Breast epithelium (tissue), 4 donors: ENCODE data around the gene ATP8B3. TPM values are rescaled to one million over a fixed set of nuclear protein-coding genes. Genes with fewer than 3 reads are reported as not detected.
"Not testable (repeated sequence)": the region's sequence is repeated elsewhere in the genome, so short reads cannot be mapped to it uniquely, and the experiment has no call there.

Source experiments
- DNase-seq, 2 donors: peaks; one replicate each; pipeline ENCODE4 v3.0.0-alpha.2; 2019; ENCODE audit warnings: low spot score in 2 of 2
- H3K27ac ChIP-seq, 2 donors: fragments of 200-600 bp; sonication (generic) in 1 of 2; one replicate each; pipeline ENCODE4 v1.5.1; 2016 to 2019; ENCODE audit warnings: mild to moderate bottlenecking in 1 of 2
- H3K27me3 ChIP-seq, 2 donors: fragments of 200-600 bp; sonication (generic) in 1 of 2; one replicate each; pipeline versions ENCODE4 v1.5.1 to v1.6.0; 2017 to 2019; ENCODE audit warnings: control low read depth in 1 of 2, mild to moderate bottlenecking in 1 of 2
- H3K36me3 ChIP-seq: fragments of 200-600 bp; one replicate; pipeline ENCODE4 v1.5.1; 2019
- H3K4me1 ChIP-seq, 2 donors: fragments of 200-600 bp; sonication (generic); one replicate each; pipeline ENCODE4 v1.5.1; 2016 to 2019; ENCODE audit warnings: control low read depth in 1 of 2
- H3K4me3 ChIP-seq, 3 donors: fragments of 200-600 bp; sonication (generic); 1 replicate in 2 of 3; 2 replicates in 1 of 3; pipeline ENCODE4 v1.5.1; 2016 to 2019; ENCODE audit warnings: mild to moderate bottlenecking in 3 of 3, moderate library complexity in 2 of 3
- H3K9me3 ChIP-seq, 2 donors: fragments of 200-600 bp; sonication (generic) in 1 of 2; one replicate each; pipeline ENCODE4 v1.5.1; 2016 to 2019; ENCODE audit warnings: control low read depth in 1 of 2
- CTCF ChIP-seq, 3 donors: fragments of 450-650 bp; IDR thresholded peaks; one replicate each; pipeline ENCODE4 v1.5.1; 2016 to 2017; ENCODE audit warnings: antibody characterized with exemption in 3 of 3, mild to moderate bottlenecking in 3 of 3, moderate library complexity in 3 of 3
- POLR2A ChIP-seq: fragments of 450-650 bp; IDR thresholded peaks from one replicate; pipeline ENCODE4 v1.6.1; 2016; ENCODE audit warnings: antibody characterized with exemption, mild to moderate bottlenecking, moderate library complexity
- POLR2AphosphoS5 ChIP-seq, 3 donors: sonication (generic); formaldehyde crosslinking; IDR thresholded peaks; one replicate each; pipeline ENCODE4 v1.6.1; 2017; ENCODE audit warnings: antibody characterized with exemption in 3 of 3
- intact Hi-C: fragments of 100-400 bp; cut with DNase I; formaldehyde crosslinking; loops from one replicate; pipeline ENCODE4 v1.15.1; 2023; ENCODE audit warnings: low total_unique reads
- total RNA-seq, 3 donors: library from RNA; depleted of rRNA; stranded (reverse); fragments of >200 nt; gene quantifications; one replicate each; pipeline ENCODE4 v1.1.0, GENCODE V29; 2016

The ATP8B3 gene
- total RNA-seq, 3 donors from 2014 or later: 0.66 to 1.4 (median 1.0) TPM

DNA sequence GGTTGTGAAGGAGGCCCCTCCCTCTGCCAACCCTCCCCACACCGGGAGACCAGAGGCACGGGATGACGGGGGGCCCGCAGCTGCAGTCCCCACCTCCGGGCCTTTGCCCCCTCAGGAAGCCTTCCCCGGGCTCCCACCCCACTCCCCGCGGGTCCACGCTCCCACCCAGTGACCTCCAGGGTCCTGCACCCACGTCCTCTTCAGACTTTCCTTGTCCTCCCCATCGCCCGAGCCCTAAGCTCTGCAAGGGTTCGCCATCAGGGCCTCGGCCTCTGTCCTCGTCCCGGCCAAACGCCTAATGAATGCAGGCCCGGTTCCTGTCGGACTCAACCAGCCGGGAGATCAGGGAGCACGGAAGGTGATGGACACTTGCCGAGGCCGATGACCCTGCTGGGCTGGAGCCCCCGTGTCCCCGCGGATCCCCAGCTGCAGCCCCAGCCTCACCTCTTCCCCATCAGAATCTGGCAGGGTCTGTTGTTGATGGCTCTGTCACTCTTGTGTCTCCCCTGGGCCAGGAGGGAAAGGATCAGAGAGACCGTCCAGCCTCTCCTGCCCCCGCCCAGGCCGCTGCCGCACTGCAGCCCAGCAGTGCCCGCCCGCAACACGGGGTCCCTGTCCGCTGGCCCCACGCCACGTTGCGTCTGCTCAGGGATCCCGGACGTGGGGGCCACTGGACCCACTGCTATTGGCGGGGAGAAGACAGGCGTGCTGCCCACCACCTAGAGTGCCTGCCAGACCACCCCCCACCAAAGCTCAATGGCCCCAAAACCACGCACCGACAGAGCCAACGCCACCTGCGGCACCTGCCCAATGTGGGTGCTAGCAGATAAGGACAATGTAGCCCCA lies 5.7 kb downstream of the ATP8B3 start:
- Histone ChIP-seq H3K4me1 (no peaks in the 10 kb centered on the region), H3K27ac (no peak overlapping the region), H3K36me3 (no peaks in the 10 kb centered on the region), H3K4me3 (no peak overlapping the region), H3K27me3 (no peaks in the 10 kb centered on the region), H3K9me3 (no peaks in the 10 kb centered on the region)
- DNase-seq: no peak
- no peak for TF ChIP-seq POLR2AphosphoS5 (IDR thresholded peaks at IDR 0.05)
- no peak for TF ChIP-seq CTCF (IDR thresholded peaks at IDR 0.05)
- no peak for TF ChIP-seq POLR2A
- intact Hi-C loops: no loop called here

DNA sequence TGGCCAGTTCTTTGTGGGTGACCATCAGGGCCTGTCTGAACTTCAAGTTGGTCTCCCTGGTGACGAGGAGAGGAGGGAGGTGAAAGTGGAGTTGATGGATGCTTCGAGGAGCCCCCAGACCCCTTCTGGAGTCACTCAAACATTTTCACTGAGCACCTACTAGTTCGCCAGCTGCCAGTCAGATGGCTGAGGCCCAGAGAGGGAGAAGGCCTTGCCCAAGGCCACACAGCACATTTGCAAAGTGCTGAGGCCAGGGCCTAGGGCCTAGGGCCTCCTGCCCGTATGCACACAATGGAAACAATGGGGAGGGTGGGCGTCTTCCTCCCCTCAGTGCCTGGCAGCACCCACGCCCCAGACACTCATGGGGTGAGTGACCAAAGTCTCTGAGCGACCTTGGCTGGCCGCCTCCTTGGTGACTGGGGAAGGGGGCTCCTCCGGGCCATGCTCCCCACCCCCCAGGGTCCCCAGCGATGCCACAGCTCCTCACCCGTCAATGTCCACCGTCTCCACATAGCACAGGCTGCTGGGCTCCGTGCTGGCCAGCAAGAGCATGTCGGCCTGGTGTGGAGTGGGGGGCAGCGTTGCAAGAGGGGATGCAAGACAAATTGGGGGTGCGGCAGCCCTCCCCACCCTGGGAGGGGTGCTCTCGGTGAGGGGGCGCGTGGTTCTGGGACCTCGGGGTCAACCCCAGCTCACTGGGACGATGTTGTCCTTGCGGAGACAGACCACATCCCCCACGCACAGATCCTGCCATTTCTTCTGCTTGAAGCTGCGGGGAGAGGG lies 6.5 kb downstream of the ATP8B3 start:
- no peak for DNase-seq
- no peak overlapping the region for H3K4me3 ChIP-seq
- no peaks in the 10 kb centered on the region for H3K4me1 ChIP-seq
- no peaks in the 10 kb centered on the region for H3K27me3 ChIP-seq
- H3K36me3 ChIP-seq: no peaks in the 10 kb centered on the region
- H3K27ac ChIP-seq: no peak overlapping the region
- no peaks in the 10 kb centered on the region for H3K9me3 ChIP-seq
- intact Hi-C loops: no loop called here
- TF ChIP-seq CTCF (IDR thresholded peaks at IDR 0.05) (no peak), POLR2AphosphoS5 (IDR thresholded peaks at IDR 0.05) (no peak), POLR2A (no peak)

- intact Hi-C loops: loop anchor here (5.0 kb wide), 1 partner anchor 1188 kb away; no protein-coding TSS in a partner anchor
- Histone ChIP-seq H3K36me3 (no peaks in the 10 kb centered on the region), H3K27ac (no peak overlapping the region), H3K4me3 (no peak overlapping the region), H3K4me1 (no peaks in the 10 kb centered on the region), H3K9me3 (no peaks in the 10 kb centered on the region), H3K27me3 (no peaks in the 10 kb centered on the region)
- no peak for TF ChIP-seq CTCF (IDR thresholded peaks at IDR 0.05)
- no peak for TF ChIP-seq POLR2AphosphoS5 (IDR thresholded peaks at IDR 0.05)
- TF ChIP-seq POLR2A: no peak
- no peak for DNase-seq
Observed at GRCh38 chr19:1804858-1805257, 7.2 kb downstream of the ATP8B3 start.

DNA sequence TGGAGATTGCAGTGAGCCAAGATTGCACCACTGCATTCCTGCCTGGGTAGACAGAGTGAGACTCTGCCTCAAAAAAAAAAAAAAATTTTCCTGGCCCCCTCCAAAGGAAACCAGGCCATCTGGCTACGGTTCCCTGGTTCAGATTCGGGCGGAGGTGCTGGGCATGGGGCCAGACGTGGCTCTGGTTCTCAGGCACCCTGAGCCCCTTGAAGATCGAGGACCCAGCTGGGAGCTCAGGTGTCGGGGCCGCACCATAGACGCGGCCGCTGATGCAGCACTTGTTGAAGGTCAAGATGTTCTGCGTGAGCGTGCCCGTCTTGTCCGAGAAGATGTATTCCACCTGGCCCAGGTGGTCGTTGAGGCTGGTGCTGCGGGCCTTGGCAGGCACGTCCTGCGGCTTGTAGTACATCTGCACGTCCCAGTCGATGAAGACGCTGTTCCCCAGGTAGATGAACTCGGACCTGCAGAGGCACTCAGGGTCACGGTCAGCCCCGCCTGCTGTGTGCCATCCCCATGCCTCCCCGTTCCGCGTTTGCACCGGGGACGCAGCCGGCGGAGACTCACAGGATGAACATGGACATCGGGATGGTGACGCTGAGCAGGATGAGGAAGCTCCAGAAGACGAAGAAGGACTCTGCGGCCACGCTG lies 12.3 kb downstream of the ATP8B3 start:
- Histone ChIP-seq H3K4me1 (no peaks in the 10 kb centered on the region), H3K36me3 (no peaks in the 10 kb centered on the region), H3K4me3 (no peak overlapping the region), H3K27ac (no peak overlapping the region), H3K27me3 (peaks cover 0 to 15% of the 10 kb centered on the region in 2 donors), H3K9me3 (no peaks in the 10 kb centered on the region)
- TF ChIP-seq POLR2A (no peak), CTCF (IDR thresholded peaks at IDR 0.05) (no peak), POLR2AphosphoS5 (IDR thresholded peaks at IDR 0.05) (no peak)
- DNase-seq: no peak
- intact Hi-C loops: loop anchor here (5.0 kb wide), 1 partner anchor 1183 kb away; no protein-coding TSS in a partner anchor

GRCh38 chr19:1797313-1797712 lies 14.8 kb downstream of the ATP8B3 start:
- H3K27ac ChIP-seq, DNase-seq, H3K4me3 ChIP-seq, H3K4me1 ChIP-seq, intact Hi-C loops, H3K9me3 ChIP-seq, H3K36me3 ChIP-seq: not testable (repeated sequence)
- H3K27me3 ChIP-seq: peaks cover 0 to 15% of the 10 kb centered on the region in 2 donors
